Placental pericyte (primary cell): ENCODE results near the gene SCN8A. TPM values are rescaled to one million over a fixed set of nuclear protein-coding genes. Genes with fewer than 3 reads are reported as not detected.

Experiments
- total RNA-seq: library from RNA; depleted of rRNA; stranded (reverse); fragments of >200 nt; gene quantifications from 2 replicates; pipeline ENCODE4 v1.2.3, GENCODE V29; 2012

The SCN8A gene
- 0.88 and 13.3 TPM in 2 replicates for total RNA-seq

DNA sequence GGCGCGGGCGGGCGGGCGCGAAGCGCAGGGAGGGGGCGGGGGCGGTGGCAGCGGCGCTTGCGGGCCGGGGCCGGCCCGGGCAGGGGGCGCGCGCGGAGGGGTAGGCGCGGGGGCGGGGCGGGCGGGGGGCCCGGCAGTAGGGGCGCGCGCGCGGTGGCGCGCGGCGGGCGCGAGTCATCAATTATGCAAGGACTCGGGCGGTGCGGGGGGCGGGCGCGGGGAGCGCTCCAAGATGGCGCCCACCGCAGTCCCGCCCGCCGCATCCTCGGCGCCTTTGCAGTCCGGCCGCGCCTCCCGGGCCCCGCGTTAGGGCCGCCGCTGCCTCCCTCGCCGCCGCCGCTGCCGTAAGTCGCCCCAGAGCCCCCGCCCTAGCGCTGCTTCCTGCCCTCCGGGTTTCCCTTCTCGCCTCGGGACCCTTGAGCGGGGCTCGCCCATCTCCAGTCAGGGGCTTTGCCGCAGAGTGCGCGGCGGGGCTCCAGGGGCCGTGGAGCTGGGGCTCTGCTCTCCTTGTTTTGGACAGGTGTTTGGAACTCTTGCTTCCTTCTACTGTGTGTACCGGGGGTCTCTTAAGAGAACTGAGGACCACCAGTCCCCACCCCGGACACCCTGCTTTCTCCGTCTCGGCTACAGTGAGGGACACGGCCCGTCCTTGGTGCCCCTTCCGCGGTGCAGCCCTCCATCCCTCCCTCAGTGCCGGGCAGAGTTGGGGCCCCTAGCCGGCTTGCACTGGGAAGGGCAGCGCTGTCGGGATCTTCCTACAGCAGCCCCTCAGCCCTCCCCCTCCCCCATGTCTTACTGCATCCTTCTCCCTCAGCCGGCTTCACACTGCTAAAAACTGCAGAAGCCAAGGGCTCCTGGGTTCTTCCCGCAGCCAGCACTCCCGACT, at the start of gene SCN8A:
TSS of gene SCN8A (plus strand) at position 218 of the 886 bp plus-strand sequence. CDS start 71,585 bp downstream, outside the sequence.

DNA sequence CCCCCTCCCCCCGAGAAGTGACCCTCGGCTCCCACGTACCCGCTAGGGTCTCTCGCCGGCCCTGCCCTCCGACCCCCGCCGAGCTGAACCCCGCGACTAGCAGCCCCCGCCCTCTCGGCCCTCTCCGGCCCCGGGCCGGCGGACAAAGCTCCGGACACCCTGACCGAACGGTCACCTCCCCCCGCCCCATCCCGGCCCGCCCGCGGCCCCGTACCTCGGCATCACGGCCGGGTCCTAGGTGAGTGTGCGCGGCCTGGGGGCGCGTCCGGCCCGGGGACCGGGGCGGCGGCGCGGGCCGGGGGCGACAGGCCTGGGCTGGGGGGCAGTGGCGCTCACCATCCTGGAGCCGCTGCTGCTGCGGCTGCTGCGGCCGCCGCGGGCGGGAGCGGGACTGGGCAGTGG, 257.3 kb downstream of the SCN8A start, which contains the start of gene FIGNL2:
TSS of gene FIGNL2 (minus strand) at position 393 of the 402 bp plus-strand sequence. CDS start 26,305 bp downstream, outside the sequence.

Other genes starting within 250 kb of the SCN8A start
- gene CELA1, start 244.6 kb upstream of the SCN8A start, total RNA-seq, result not detected in 2 replicates
- 10.5 and 108 TPM in 2 replicates for gene GALNT6, start 199.8 kb upstream of the SCN8A start, total RNA-seq
- 1.5 and 8.2 TPM in 2 replicates for gene SLC4A8, start 166.4 kb upstream of the SCN8A start, total RNA-seq